Measurements from ENCODE around the gene CTRL.

CTRL gene

GRCh38 chr16:67934306-67935100 is 2.8 kb upstream of the CTRL start:
- Histone ChIP-seq H3K27ac (ENCODE audit: extremely low read depth, low read depth, low read length) (no peak overlapping the region), H3K4me3 (ENCODE audit: low read depth, low read length) (no peak overlapping the region), H3K4me1 (ENCODE audit: control insufficient read depth, insufficient read depth, low read length) (no peaks in the 10 kb centered on the region), H3K9me3 (ENCODE audit: control insufficient read depth, insufficient read depth, low read depth, low read length) (no peaks in the 10 kb centered on the region), H3K36me3 (ENCODE audit: control insufficient read depth in 2 of 2, insufficient read depth in 1 of 2, low read length in 2 of 2) (peaks cover 0 to 23% of the 10 kb centered on the region in 2 experiments; a peak in 2 of 3 replicates)
- ChIA-PET POLR2A (interaction anchor here (0.8 to 2.5 kb wide), 8 partner anchors 9 to 270 kb away, joined by 3 to 16 read pairs (median 8); partner anchors contain the start of genes LCAT, NRN1L, RANBP10 and TSNAXIP1), CTCF (interaction anchor here (0.6 to 2.6 kb wide), 7 partner anchors 9 to 265 kb away, joined by 3 to 17 read pairs (median 5); partner anchors contain the start of gene NRN1L)
- TF ChIP-seq ZNF777 (tag by site-specific recombination; IDR thresholded peaks at IDR 0.05; ENCODE audit: borderline replicate concordance), result no peak

GRCh38 chr16:67933805-67934204 is 2.1 kb upstream of the CTRL start:
- POLR2A ChIA-PET, result interaction anchor here (2.5 kb wide), 1 partner anchor 50 kb away, joined by 16 read pairs; the partner anchor contains the start of gene NRN1L
- Histone ChIP-seq H3K27ac (ENCODE audit: extremely low read depth, low read depth, low read length) (no peak overlapping the region), H3K36me3 (ENCODE audit: control insufficient read depth in 2 of 2, insufficient read depth in 1 of 2, low read length in 2 of 2) (peaks cover 0 to 30% of the 10 kb centered on the region in 2 experiments; a peak in 2 of 3 replicates)

GRCh38 chr16:67932462-67932840 is 789 bp upstream of the CTRL start:
- Histone ChIP-seq H3K4me1 (ENCODE audit: control insufficient read depth, insufficient read depth, low read length) (no peaks in the 10 kb centered on the region), H3K27ac (ENCODE audit: extremely low read depth, low read depth, low read length) (no peak overlapping the region), H3K36me3 (ENCODE audit: control insufficient read depth in 2 of 2, insufficient read depth in 1 of 2, low read length in 2 of 2) (peaks cover 0 to 42% of the 10 kb centered on the region in 2 experiments; a peak in 2 of 3 replicates), H3K4me3 (ENCODE audit: low read depth, low read length) (no peak overlapping the region), H3K9me3 (ENCODE audit: control insufficient read depth, insufficient read depth, low read depth, low read length) (no peaks in the 10 kb centered on the region)
- CTCF ChIA-PET, result interaction anchor here (0.5 to 2.6 kb wide), 8 partner anchors 10 to 445 kb away, joined by 3 to 11 read pairs (median 4); no protein-coding TSS in a partner anchor
- no peak for TF ChIP-seq ZNF138 (tag by site-specific recombination; IDR thresholded peaks at IDR 0.05; ENCODE audit: borderline replicate concordance)
- no peak for TF ChIP-seq ZFP3 (tag by site-specific recombination; IDR thresholded peaks at IDR 0.05; ENCODE audit: low read depth)
- TF ChIP-seq ATF2 (tag by site-specific recombination; IDR thresholded peaks at IDR 0.05; ENCODE audit: low read depth), result no peak
- no peak for TF ChIP-seq SP7 (tag by site-specific recombination; IDR thresholded peaks at IDR 0.05)
- no peak for TF ChIP-seq ZNF549 (tag by site-specific recombination; IDR thresholded peaks at IDR 0.05)
- no peak for TF ChIP-seq ZNF311 (tag by site-specific recombination; IDR thresholded peaks at IDR 0.05; ENCODE audit: borderline replicate concordance)
- TF ChIP-seq ZNF239 (tag by site-specific recombination; IDR thresholded peaks at IDR 0.05), result no peak
- no peak for TF ChIP-seq ZNF350 (tag by site-specific recombination; IDR thresholded peaks at IDR 0.05)
- no peak for TF ChIP-seq ZNF146 (tag by site-specific recombination; IDR thresholded peaks at IDR 0.05)
- no peak for TF ChIP-seq BCL11A (tag by site-specific recombination; IDR thresholded peaks at IDR 0.05; ENCODE audit: low read depth)
- no peak for TF ChIP-seq ZNF610 (tag by site-specific recombination; IDR thresholded peaks at IDR 0.05; ENCODE audit: borderline replicate concordance)
- TF ChIP-seq ZNF558 (tag by site-specific recombination; IDR thresholded peaks at IDR 0.05), result no peak
- no peak for TF ChIP-seq ZBTB10 (tag by site-specific recombination; IDR thresholded peaks at IDR 0.05)
- TF ChIP-seq REPIN1 (tag by site-specific recombination; IDR thresholded peaks at IDR 0.05; ENCODE audit: low read depth), result no peak
- TF ChIP-seq HIC1 (tag by site-specific recombination; IDR thresholded peaks at IDR 0.05), result no peak
- POLR2A ChIA-PET, result interaction anchor here (0.9 kb wide), 1 partner anchor 126 kb away, joined by 3 read pairs; the partner anchor contains the start of genes RANBP10 and TSNAXIP1

More at GRCh38 chr16:67933805-67934204, 2.1 kb upstream of the CTRL start:
- Histone ChIP-seq H3K4me1 (ENCODE audit: control insufficient read depth, insufficient read depth, low read length) (no peaks in the 10 kb centered on the region), H3K9me3 (ENCODE audit: control insufficient read depth, insufficient read depth, low read depth, low read length) (no peaks in the 10 kb centered on the region), H3K4me3 (ENCODE audit: low read depth, low read length) (no peak overlapping the region)
- TF ChIP-seq ZNF776 (tag by site-specific recombination; IDR thresholded peaks at IDR 0.05; ENCODE audit: borderline replicate concordance) (no peak), ZIC2 (tag by site-specific recombination; IDR thresholded peaks at IDR 0.05) (0 out of 2 replicates have a peak, but pooled peaks have one; percentile 23)
- CTCF ChIA-PET, result interaction anchor here (0.6 to 2.6 kb wide), 7 partner anchors 8 to 469 kb away, joined by 3 to 11 read pairs (median 6); no protein-coding TSS in a partner anchor

Measured in HEK293 (cell line).